Measurements from ENCODE around the gene KIF26B.

GRCh38 chr1:245270972-245271371, 116.2 kb downstream of the KIF26B start:
- no peak for TF ChIP-seq POLR2A (IDR thresholded peaks at IDR 0.05)
- no peak for TF ChIP-seq CTCF (IDR thresholded peaks at IDR 0.05)
- TF ChIP-seq EP300 (IDR thresholded peaks at IDR 0.05) = no peak

All from stomach (tissue), 4 donors.